Liver (tissue), 9 donors: Measurements from ENCODE around the gene ARHGAP10. TPM values are rescaled to one million over a fixed set of nuclear protein-coding genes. Genes with fewer than 3 reads are reported as not detected.

ENCODE experiments used
- DNase-seq: peaks from one replicate; pipeline ENCODE4 v3.0.0-alpha.2; 2017; ENCODE audit warnings: low spot score
- H3K27ac ChIP-seq, 2 donors: one replicate each; pipeline ENCODE4 v1.7.0; 2013; ENCODE audit warnings: inconsistent platforms in 2 of 2, low read length in 2 of 2, control low read depth in 1 of 2, low read depth in 1 of 2, mild to moderate bottlenecking in 1 of 2
- H3K27me3 ChIP-seq, 4 donors: one replicate each; pipeline versions ENCODE4 v1.6.1 to v1.7.0; 2013; ENCODE audit warnings: low read length in 3 of 4, inconsistent platforms in 1 of 4, mild to moderate bottlenecking in 1 of 4, moderate library complexity in 1 of 4; ENCODE audit not compliant: control insufficient read depth in 4 of 4, insufficient read depth in 4 of 4
- H3K36me3 ChIP-seq, 4 donors: one replicate each; pipeline versions ENCODE4 v1.6.1 to v1.7.0; 2013; ENCODE audit warnings: low read length in 3 of 4, mild to moderate bottlenecking in 3 of 4, low read depth in 1 of 4, moderate library complexity in 1 of 4; ENCODE audit not compliant: control insufficient read depth in 4 of 4, insufficient read depth in 3 of 4
- H3K4me1 ChIP-seq, 4 donors: one replicate each; pipeline versions ENCODE4 v1.6.1 to v1.7.0; 2013; ENCODE audit warnings: low read length in 3 of 4, mild to moderate bottlenecking in 3 of 4, moderate library complexity in 1 of 4; ENCODE audit not compliant: control insufficient read depth in 4 of 4, insufficient read depth in 4 of 4
- H3K4me3 ChIP-seq, 3 donors: one replicate each; pipeline versions ENCODE4 v1.6.1 to v1.7.0; 2013; ENCODE audit warnings: low read length in 3 of 3, control low read depth in 1 of 3, low read depth in 1 of 3, mild to moderate bottlenecking in 1 of 3
- H3K9ac ChIP-seq, 2 donors: one replicate each; pipeline ENCODE4 v1.7.0; 2013; ENCODE audit warnings: low read length in 2 of 2, mild to moderate bottlenecking in 2 of 2, moderate library complexity in 2 of 2, control low read depth in 1 of 2, low read depth in 1 of 2
- H3K9me3 ChIP-seq, 4 donors: one replicate each; pipeline versions ENCODE4 v1.6.1 to v1.7.0; 2013; ENCODE audit warnings: low read length in 3 of 4; ENCODE audit not compliant: control insufficient read depth in 4 of 4
- ATF3 ChIP-seq: IDR thresholded peaks from 2 replicates; pipeline ENCODE4 v1.6.1; 2016; ENCODE audit warnings: antibody characterized with exemption
- CTCF ChIP-seq: fragments of 150-350 bp; IDR thresholded peaks from 2 replicates; pipeline ENCODE4 v1.5.1; 2017; ENCODE audit warnings: improper control_type of control experiment, low read depth, low read length; ENCODE audit not compliant: missing input control
- EGR1 ChIP-seq, 2 donors: IDR thresholded peaks; 2 replicates each; pipeline ENCODE4 v1.6.1; 2016 to 2018; ENCODE audit warnings: antibody characterized with exemption in 2 of 2, low read depth in 2 of 2
- FOXA1 ChIP-seq: IDR thresholded peaks from 2 replicates; pipeline ENCODE4 v1.6.1; 2016; ENCODE audit warnings: antibody characterized with exemption
- FOXA2 ChIP-seq: IDR thresholded peaks from 2 replicates; pipeline ENCODE4 v1.6.1; 2016; ENCODE audit warnings: antibody characterized with exemption
- GABPA ChIP-seq, 2 donors: IDR thresholded peaks in 1 of 2; conservative IDR thresholded peaks in 1 of 2; 2 replicates each; pipeline ENCODE4 v1.6.1; 2016; ENCODE audit warnings: antibody characterized with exemption in 2 of 2, mild to moderate bottlenecking in 1 of 2, moderate library complexity in 1 of 2
- HNF4A ChIP-seq, 2 donors: conservative IDR thresholded peaks; 2 replicates each; pipeline ENCODE4 v1.6.1; 2016; ENCODE audit warnings: antibody characterized with exemption in 2 of 2, mild to moderate bottlenecking in 2 of 2
- HNF4G ChIP-seq: IDR thresholded peaks from 2 replicates; pipeline ENCODE4 v1.6.1; 2016; ENCODE audit warnings: antibody characterized with exemption
- JUND ChIP-seq, 2 donors: IDR thresholded peaks; 2 replicates each; pipeline ENCODE4 v1.6.1; 2016; ENCODE audit warnings: antibody characterized with exemption in 2 of 2
- NR2F2 ChIP-seq: IDR thresholded peaks from 2 replicates; pipeline ENCODE4 v1.6.1; 2016; ENCODE audit warnings: antibody characterized with exemption
- RAD21 ChIP-seq, 2 donors: IDR thresholded peaks; 2 replicates each; pipeline ENCODE4 v1.6.1; 2016; ENCODE audit warnings: antibody characterized with exemption in 2 of 2, mild to moderate bottlenecking in 2 of 2
- RXRA ChIP-seq, 2 donors: IDR thresholded peaks; 2 replicates each; pipeline ENCODE4 v1.6.1; 2017 to 2018; ENCODE audit warnings: antibody characterized with exemption in 2 of 2, mild to moderate bottlenecking in 1 of 2
- SP1 ChIP-seq: IDR thresholded peaks from 2 replicates; pipeline ENCODE4 v1.6.1; 2018; ENCODE audit warnings: antibody characterized with exemption, mild to moderate bottlenecking
- TAF1 ChIP-seq: conservative IDR thresholded peaks from 2 replicates; pipeline ENCODE4 v1.6.1; 2016; ENCODE audit warnings: antibody characterized with exemption, mild to moderate bottlenecking
- YY1 ChIP-seq: IDR thresholded peaks from 2 replicates; pipeline ENCODE4 v1.6.1; 2016; ENCODE audit warnings: antibody characterized with exemption, mild to moderate bottlenecking
- WGBS: extraction: QIAGEN DNeasy Blood & Tissue Kit; methylation state at CpG from one replicate; pipeline ENCODE4 v1.1.7; 2013; 5-methylcytosine and 5-hydroxymethylcytosine counted together
- polyA plus RNA-seq, 2 donors: library from polyadenylated mRNA; stranded (reverse) in 1 of 2; unstranded in 1 of 2; fragments of 200-250 nt in 1 of 2; fragments of >200 nt in 1 of 2; fragmentation: Nextera tagmentation in 1 of 2; extraction: Ambion mirVana in 1 of 2; gene quantifications; one replicate each; pipeline versions ENCODE4 v1.2.1 to v1.2.3, GENCODE V29; 2013 to 2015
- total RNA-seq, 2 donors: library from RNA; depleted of rRNA; stranded (reverse); fragments of >200 nt; gene quantifications; one replicate each; pipeline ENCODE4 v1.2.3, GENCODE V29; 2014
- TF ChIP-seq, protein P1 (sequence below): IDR thresholded peaks from 2 replicates; pipeline ENCODE4 v1.6.1; 2016; ENCODE audit warnings: antibody characterized with exemption
- TF ChIP-seq, protein P2 (sequence below): IDR thresholded peaks from 2 replicates; pipeline ENCODE4 v1.6.1; 2016; ENCODE audit warnings: antibody characterized with exemption
- donor health status: healthy.
- donor health status: healthy.
- donor health status: healthy.
- donor health status: healthy.
- donor health status: healthy.

Gene ARHGAP10
- total and polyA plus RNA-seq, 4 donors: 1.5 to 13.0 (median 4.3) TPM

DNA sequence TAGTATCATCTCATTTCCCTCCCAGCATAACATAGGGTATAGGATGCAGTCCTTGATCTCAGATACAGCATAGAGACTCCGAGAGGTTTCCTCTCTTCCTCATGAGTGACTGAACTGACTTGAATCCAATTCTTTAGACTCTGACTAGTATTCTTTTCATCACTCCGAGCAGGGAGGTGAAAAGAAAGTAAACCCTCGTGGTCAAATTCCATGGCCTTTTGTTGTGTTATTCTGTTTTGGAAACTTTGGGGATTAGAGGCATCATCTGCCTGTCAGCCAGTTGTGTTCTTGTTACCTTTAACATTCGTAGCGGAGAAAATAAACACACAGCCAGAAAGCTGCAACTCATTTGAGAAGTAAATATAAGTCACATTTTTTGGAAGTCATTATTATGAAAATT is 206.6 kb downstream of the ARHGAP10 start:
- WGBS: 77% methylated on average over 5 of the region's 5 CpGs
- Histone ChIP-seq H3K4me3 (no peak overlapping the region), H3K27me3 (no peaks in the 10 kb centered on the region), H3K4me1 (peaks cover 0 to 5% (median 1%) of the 10 kb centered on the region in 4 donors), H3K36me3 (no peaks in the 10 kb centered on the region), H3K27ac (no peak overlapping the region), H3K9ac (no peak overlapping the region), H3K9me3 (no peaks in the 10 kb centered on the region)
- no peak for TF ChIP-seq SP1
- TF ChIP-seq, protein P1, sequence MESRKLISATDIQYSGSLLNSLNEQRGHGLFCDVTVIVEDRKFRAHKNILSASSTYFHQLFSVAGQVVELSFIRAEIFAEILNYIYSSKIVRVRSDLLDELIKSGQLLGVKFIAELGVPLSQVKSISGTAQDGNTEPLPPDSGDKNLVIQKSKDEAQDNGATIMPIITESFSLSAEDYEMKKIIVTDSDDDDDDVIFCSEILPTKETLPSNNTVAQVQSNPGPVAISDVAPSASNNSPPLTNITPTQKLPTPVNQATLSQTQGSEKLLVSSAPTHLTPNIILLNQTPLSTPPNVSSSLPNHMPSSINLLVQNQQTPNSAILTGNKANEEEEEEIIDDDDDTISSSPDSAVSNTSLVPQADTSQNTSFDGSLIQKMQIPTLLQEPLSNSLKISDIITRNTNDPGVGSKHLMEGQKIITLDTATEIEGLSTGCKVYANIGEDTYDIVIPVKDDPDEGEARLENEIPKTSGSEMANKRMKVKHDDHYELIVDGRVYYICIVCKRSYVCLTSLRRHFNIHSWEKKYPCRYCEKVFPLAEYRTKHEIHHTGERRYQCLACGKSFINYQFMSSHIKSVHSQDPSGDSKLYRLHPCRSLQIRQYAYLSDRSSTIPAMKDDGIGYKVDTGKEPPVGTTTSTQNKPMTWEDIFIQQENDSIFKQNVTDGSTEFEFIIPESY: no peak
- no peak for TF ChIP-seq HNF4A (conservative IDR thresholded peaks at IDR 0.05)
- no peak for TF ChIP-seq RXRA (IDR thresholded peaks at IDR 0.05)
- TF ChIP-seq TAF1: no peak
- no peak for TF ChIP-seq YY1
- TF ChIP-seq FOXA2: no peak
- no peak for TF ChIP-seq EGR1 (IDR thresholded peaks at IDR 0.05; ENCODE audit: low read depth in 2 of 2)
- no peak for TF ChIP-seq JUND (IDR thresholded peaks at IDR 0.05)
- no peak for TF ChIP-seq GABPA (IDR thresholded peaks at IDR 0.05 in 1 of 2, conservative IDR thresholded peaks at IDR 0.05 in 1 of 2)
- no peak for TF ChIP-seq HNF4G
- TF ChIP-seq FOXA1: no peak
- TF ChIP-seq, protein P2, sequence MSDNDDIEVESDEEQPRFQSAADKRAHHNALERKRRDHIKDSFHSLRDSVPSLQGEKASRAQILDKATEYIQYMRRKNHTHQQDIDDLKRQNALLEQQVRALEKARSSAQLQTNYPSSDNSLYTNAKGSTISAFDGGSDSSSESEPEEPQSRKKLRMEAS: no peak
- TF ChIP-seq RAD21 (IDR thresholded peaks at IDR 0.05): no peak
- no peak for DNase-seq

DNA sequence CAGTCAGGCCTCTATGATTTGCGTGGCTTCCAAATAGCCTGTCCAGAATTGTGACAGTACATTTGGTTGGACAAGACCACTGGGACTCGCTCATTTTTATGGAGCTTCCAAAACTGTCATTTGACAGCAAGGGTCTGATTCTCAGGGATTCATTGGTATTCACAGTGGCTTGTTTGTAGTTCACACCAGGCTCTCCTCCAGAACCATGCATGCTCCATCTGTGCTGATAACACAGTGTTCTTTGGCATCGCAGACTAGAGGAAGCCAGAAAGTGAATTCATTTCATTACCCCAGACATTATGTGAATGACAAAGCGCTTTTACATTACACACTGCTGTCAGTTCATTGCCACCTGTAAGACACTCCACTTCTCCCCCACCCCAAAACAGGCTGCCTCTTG is 208.3 kb downstream of the ARHGAP10 start:
- peaks cover 0 to 5% (median 2%) of the 10 kb centered on the region in 4 donors for H3K4me1 ChIP-seq
- no peaks in the 10 kb centered on the region for H3K36me3 ChIP-seq
- TF ChIP-seq SP1 (no peak), GABPA (IDR thresholded peaks at IDR 0.05 in 1 of 2, conservative IDR thresholded peaks at IDR 0.05 in 1 of 2) (no peak), RAD21 (IDR thresholded peaks at IDR 0.05) (no peak), FOXA2 (no peak), HNF4G (no peak), YY1 (no peak)
- TF ChIP-seq, protein P1: no peak
- TF ChIP-seq, protein P2: no peak
- H3K9ac ChIP-seq: no peak overlapping the region
- H3K4me3 ChIP-seq: no peak overlapping the region
- 88% methylated on average over 4 of the region's 4 CpGs for WGBS
- H3K27me3 ChIP-seq: no peaks in the 10 kb centered on the region
- no peaks in the 10 kb centered on the region for H3K9me3 ChIP-seq
- DNase-seq: no peak
- H3K27ac ChIP-seq: no peak overlapping the region

- Histone ChIP-seq H3K9me3 (no peaks in the 10 kb centered on the region), H3K36me3 (no peaks in the 10 kb centered on the region), H3K27me3 (no peaks in the 10 kb centered on the region), H3K4me3 (no peak overlapping the region), H3K27ac (no peak overlapping the region), H3K4me1 (peaks cover 0 to 5% (median 2%) of the 10 kb centered on the region in 4 donors), H3K9ac (no peak overlapping the region)
- TF ChIP-seq NR2F2: no peak
- TF ChIP-seq FOXA2: no peak
- TF ChIP-seq, protein P1: no peak
- no peak for TF ChIP-seq SP1
- no peak for TF ChIP-seq RAD21 (IDR thresholded peaks at IDR 0.05)
- TF ChIP-seq JUND (IDR thresholded peaks at IDR 0.05): no peak
- no peak for TF ChIP-seq CTCF
- no peak for TF ChIP-seq TAF1
- TF ChIP-seq EGR1 (IDR thresholded peaks at IDR 0.05; ENCODE audit: low read depth in 2 of 2): no peak
- no peak for TF ChIP-seq ATF3
- DNase-seq: no peak
- 86% methylated on average over 2 of the region's 2 CpGs for WGBS
Observed at GRCh38 chr4:147941373-147941772, 209.5 kb downstream of the ARHGAP10 start.
